ENCODE results near the gene MT1X.

Gene MT1X

GRCh38 chr16:56675685-56676210 lies 6.5 kb upstream of the MT1X start:
- in situ Hi-C loops (cut with HindIII; ENCODE audit: low sequenced_read_pairs) = no loop called here

GRCh38 chr16:56677474-56677873 lies 4.8 kb upstream of the MT1X start:
- in situ Hi-C loops (cut with HindIII; ENCODE audit: low sequenced_read_pairs) = no loop called here

GRCh38 chr16:56679078-56679730 lies 3.1 kb upstream of the MT1X start:
- in situ Hi-C loops (cut with HindIII; ENCODE audit: low sequenced_read_pairs) = no loop called here

GRCh38 chr16:56679818-56680217 lies 2.5 kb upstream of the MT1X start:
- in situ Hi-C loops (cut with HindIII; ENCODE audit: low sequenced_read_pairs) = no loop called here

GRCh38 chr16:56682703-56683397 lies 580 bp downstream of the MT1X start:
- in situ Hi-C loops (cut with HindIII; ENCODE audit: low sequenced_read_pairs) = no loop called here

GRCh38 chr16:56683424-56684172 lies 1.3 kb downstream of the MT1X start:
- in situ Hi-C loops (cut with HindIII; ENCODE audit: low sequenced_read_pairs) = no loop called here

GRCh38 chr16:56684256-56684925 lies 2.1 kb downstream of the MT1X start:
- in situ Hi-C loops (cut with HindIII; ENCODE audit: low sequenced_read_pairs) = no loop called here

- in situ Hi-C loops (cut with HindIII; ENCODE audit: low sequenced_read_pairs) = no loop called here
These were observed 2.8 kb downstream of the MT1X start for GRCh38 chr16:56684926-56685590.

- in situ Hi-C loops (cut with HindIII; ENCODE audit: low sequenced_read_pairs) = no loop called here
These were observed 4.5 kb downstream of the MT1X start for GRCh38 chr16:56686758-56687157.

GRCh38 chr16:56688762-56689161 lies 6.5 kb downstream of the MT1X start:
- in situ Hi-C loops (cut with HindIII; ENCODE audit: low sequenced_read_pairs) = no loop called here

- in situ Hi-C loops (cut with HindIII; ENCODE audit: low sequenced_read_pairs) = no loop called here
These were observed 6.9 kb downstream of the MT1X start for GRCh38 chr16:56689171-56689570.

- in situ Hi-C loops (cut with HindIII; ENCODE audit: low sequenced_read_pairs) = no loop called here
These were observed 8.3 kb downstream of the MT1X start for GRCh38 chr16:56690420-56691122.

GRCh38 chr16:56691885-56692284 lies 9.6 kb downstream of the MT1X start:
- in situ Hi-C loops (cut with HindIII; ENCODE audit: low sequenced_read_pairs) = no loop called here

- in situ Hi-C loops (cut with HindIII; ENCODE audit: low sequenced_read_pairs) = no loop called here
These were observed 13.0 kb downstream of the MT1X start for GRCh38 chr16:56695246-56695645.

GRCh38 chr16:56697456-56698155 lies 15.3 kb downstream of the MT1X start:
- in situ Hi-C loops (cut with HindIII; ENCODE audit: low sequenced_read_pairs) = no loop called here

- in situ Hi-C loops (cut with HindIII; ENCODE audit: low sequenced_read_pairs) = no loop called here
These were observed 17.9 kb downstream of the MT1X start for GRCh38 chr16:56700195-56700594.

- in situ Hi-C loops (cut with HindIII; ENCODE audit: low sequenced_read_pairs) = no loop called here
These were observed 18.4 kb downstream of the MT1X start for GRCh38 chr16:56700631-56701030.

- in situ Hi-C loops (cut with HindIII; ENCODE audit: low sequenced_read_pairs) = no loop called here
These were observed 19.3 kb downstream of the MT1X start for GRCh38 chr16:56701534-56701933.

- in situ Hi-C loops (cut with HindIII; ENCODE audit: low sequenced_read_pairs) = no loop called here
These were observed 20.6 kb downstream of the MT1X start for GRCh38 chr16:56702836-56703235.
